Measurements from ENCODE around the gene ENTPD1. TPM values are rescaled to one million over a fixed set of nuclear protein-coding genes. Genes with fewer than 3 reads are reported as not detected.

Gene ENTPD1
- total RNA-seq, 1 donor from 2014 or later = not detected

DNA sequence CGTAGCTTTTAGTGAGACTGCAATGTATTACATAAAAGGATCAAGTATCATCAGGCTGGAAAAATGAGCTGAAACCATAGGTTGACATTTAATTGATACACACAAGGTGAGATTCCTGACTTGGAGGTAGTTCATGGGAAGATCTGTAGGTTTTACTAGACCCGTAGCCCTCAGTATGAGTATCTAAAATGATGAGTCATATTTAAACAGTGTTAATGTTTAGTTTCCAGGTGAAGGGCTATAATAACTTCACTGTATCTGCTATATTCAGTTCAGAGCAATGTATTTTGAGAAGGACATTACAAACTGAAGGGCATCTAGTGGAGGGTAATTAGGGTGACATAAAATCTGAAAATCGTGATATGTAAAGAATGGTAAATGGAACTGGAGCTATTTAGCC lies 35.0 kb downstream of the ENTPD1 start:
- H3K4me3 ChIP-seq (ENCODE audit: low read depth, low read length) = no peak overlapping the region
- TF ChIP-seq, protein P1, sequence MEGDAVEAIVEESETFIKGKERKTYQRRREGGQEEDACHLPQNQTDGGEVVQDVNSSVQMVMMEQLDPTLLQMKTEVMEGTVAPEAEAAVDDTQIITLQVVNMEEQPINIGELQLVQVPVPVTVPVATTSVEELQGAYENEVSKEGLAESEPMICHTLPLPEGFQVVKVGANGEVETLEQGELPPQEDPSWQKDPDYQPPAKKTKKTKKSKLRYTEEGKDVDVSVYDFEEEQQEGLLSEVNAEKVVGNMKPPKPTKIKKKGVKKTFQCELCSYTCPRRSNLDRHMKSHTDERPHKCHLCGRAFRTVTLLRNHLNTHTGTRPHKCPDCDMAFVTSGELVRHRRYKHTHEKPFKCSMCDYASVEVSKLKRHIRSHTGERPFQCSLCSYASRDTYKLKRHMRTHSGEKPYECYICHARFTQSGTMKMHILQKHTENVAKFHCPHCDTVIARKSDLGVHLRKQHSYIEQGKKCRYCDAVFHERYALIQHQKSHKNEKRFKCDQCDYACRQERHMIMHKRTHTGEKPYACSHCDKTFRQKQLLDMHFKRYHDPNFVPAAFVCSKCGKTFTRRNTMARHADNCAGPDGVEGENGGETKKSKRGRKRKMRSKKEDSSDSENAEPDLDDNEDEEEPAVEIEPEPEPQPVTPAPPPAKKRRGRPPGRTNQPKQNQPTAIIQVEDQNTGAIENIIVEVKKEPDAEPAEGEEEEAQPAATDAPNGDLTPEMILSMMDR (conservative IDR thresholded peaks at IDR 0.05; ENCODE audit: low read depth, low read length) = no peak
- DNase-seq (ENCODE audit: low read depth) = no peak

- no peak overlapping the region for H3K4me3 ChIP-seq (ENCODE audit: low read depth, low read length)
- TF ChIP-seq, protein P1 (conservative IDR thresholded peaks at IDR 0.05; ENCODE audit: low read depth, low read length) = no peak
- no peak for DNase-seq (ENCODE audit: low read depth)
These were observed 35.5 kb downstream of the ENTPD1 start for GRCh38 chr10:95791425-95791979.

DNA sequence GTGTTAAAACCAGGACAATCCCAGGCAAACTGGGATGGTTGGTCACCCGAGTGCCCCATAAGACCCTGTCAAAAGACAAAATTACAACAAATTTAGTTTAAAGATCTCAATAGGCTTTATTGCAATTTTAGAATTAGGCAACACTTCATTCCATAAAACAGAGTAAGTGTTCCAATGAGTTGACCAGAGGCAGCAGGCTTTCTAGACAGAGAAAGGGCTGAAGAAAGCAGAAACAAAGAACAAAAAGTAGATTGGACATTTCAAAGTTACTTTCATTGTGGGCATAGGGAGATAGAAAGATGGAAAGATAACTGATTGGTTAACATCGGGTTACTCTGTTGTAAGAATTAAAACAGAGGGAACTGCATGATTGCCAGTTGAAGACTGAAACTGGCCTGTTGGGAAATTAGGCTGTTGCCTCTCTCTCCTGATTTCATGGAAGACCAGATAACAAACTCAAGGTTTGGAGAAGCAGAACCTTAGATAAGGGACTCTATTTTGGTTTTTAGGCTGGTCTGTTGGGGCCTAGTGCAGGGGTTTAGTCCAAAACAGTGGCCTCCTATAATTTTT lies 36.3 kb downstream of the ENTPD1 start:
- no peak overlapping the region for H3K4me3 ChIP-seq (ENCODE audit: low read depth, low read length)
- DNase-seq (ENCODE audit: low read depth) = no peak
- TF ChIP-seq, protein P1 (conservative IDR thresholded peaks at IDR 0.05; ENCODE audit: low read depth, low read length) = no peak

GRCh38 chr10:95792874-95793285 lies 36.9 kb downstream of the ENTPD1 start:
- no peak for DNase-seq (ENCODE audit: low read depth)
- H3K4me3 ChIP-seq (ENCODE audit: low read depth, low read length) = no peak overlapping the region
- TF ChIP-seq, protein P1 (conservative IDR thresholded peaks at IDR 0.05; ENCODE audit: low read depth, low read length) = no peak

DNA sequence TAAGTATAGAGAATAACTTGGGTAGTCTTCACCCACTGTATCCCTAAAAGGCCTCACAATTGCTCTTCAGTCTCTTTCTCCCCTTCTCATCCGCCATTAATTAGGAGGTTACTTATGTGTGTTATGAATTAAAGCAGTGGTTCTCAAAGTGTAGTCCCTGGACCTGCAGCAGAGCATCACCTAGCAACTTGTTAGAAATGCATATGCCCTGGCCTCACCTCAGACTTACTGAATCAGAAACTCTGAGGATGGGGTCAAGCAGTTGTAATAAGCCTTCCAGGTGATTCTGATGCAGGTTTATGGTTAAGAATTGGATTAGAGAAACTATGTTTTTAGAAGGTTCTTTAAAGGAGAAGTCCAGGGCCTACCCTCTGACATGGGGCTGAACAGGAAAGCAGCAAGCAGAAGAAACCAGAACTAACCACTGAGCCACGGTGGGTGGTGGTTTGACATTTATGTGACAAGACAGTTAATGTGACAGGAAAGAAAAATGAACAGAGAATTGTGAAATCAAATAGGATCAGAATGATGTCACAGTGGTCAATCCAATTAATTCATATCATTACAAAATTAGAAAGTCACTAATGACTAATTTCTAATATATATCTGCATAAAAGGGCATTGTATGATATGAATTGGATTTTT lies 37.6 kb downstream of the ENTPD1 start:
- no peak for DNase-seq (ENCODE audit: low read depth)
- TF ChIP-seq, protein P1 (conservative IDR thresholded peaks at IDR 0.05; ENCODE audit: low read depth, low read length) = no peak
- H3K4me3 ChIP-seq (ENCODE audit: low read depth, low read length) = no peak overlapping the region

- H3K4me3 ChIP-seq (ENCODE audit: low read depth, low read length) = no peak overlapping the region
- DNase-seq (ENCODE audit: low read depth) = no peak
- TF ChIP-seq, protein P1 (conservative IDR thresholded peaks at IDR 0.05; ENCODE audit: low read depth, low read length) = no peak
These were observed 38.2 kb downstream of the ENTPD1 start for GRCh38 chr10:95794195-95794594.

All from epithelial cell of proximal tubule (primary cell).